ENCODE results near the gene GSTM1.

GSTM1 gene

GRCh38 chr1:109718495-109718894, 30.9 kb downstream of the GSTM1 start:
- Histone ChIP-seq H3K27ac (ENCODE audit: low read depth, low read length) (no peak overlapping the region), H3K4me3 (ENCODE audit: low read depth, low read length) (no peak overlapping the region), H3K9ac (ENCODE audit: low read length) (no peak overlapping the region), H3K36me3 (ENCODE audit: control insufficient read depth, insufficient read depth, low read length) (no peaks in the 10 kb centered on the region), H3K4me1 (ENCODE audit: control insufficient read depth, insufficient read depth, low read length) (no peaks in the 10 kb centered on the region), H3K27me3 (ENCODE audit: control insufficient read depth, insufficient read depth, low read length) (no peaks in the 10 kb centered on the region), H3K9me3 (ENCODE audit: control insufficient read depth, insufficient read depth, low read depth, low read length) (no peaks in the 10 kb centered on the region)

- no peak overlapping the region for H3K9ac ChIP-seq (ENCODE audit: low read length)
- no peaks in the 10 kb centered on the region for H3K27me3 ChIP-seq (ENCODE audit: control insufficient read depth, insufficient read depth, low read length)
- no peaks in the 10 kb centered on the region for H3K4me1 ChIP-seq (ENCODE audit: control insufficient read depth, insufficient read depth, low read length)
- H3K27ac ChIP-seq (ENCODE audit: low read depth, low read length): no peak overlapping the region
- no peaks in the 10 kb centered on the region for H3K9me3 ChIP-seq (ENCODE audit: control insufficient read depth, insufficient read depth, low read depth, low read length)
- H3K36me3 ChIP-seq (ENCODE audit: control insufficient read depth, insufficient read depth, low read length): no peaks in the 10 kb centered on the region
- H3K4me3 ChIP-seq (ENCODE audit: low read depth, low read length): no peak overlapping the region
Observed at GRCh38 chr1:109719337-109719837, 31.8 kb downstream of the GSTM1 start.

DNA sequence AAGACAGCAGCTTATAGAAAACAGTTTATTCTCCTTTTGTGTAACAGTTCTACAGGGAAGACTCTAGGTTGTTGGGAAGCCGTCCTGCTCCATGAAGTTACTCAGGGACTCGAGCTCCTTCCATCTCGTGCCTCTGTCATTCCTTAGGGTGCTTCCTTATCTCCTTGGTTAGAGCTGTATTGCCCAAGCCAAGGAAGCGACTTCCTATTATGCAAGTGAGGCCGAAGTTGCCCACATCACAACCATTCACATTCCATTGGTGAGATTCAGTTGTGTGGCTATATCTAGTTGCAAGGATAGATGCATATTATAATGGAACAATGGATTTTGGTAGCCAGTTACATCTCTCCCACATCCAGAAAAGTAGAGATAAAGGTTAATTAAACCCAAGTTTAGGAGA, 33.4 kb downstream of the GSTM1 start:
- Histone ChIP-seq H3K9ac (ENCODE audit: low read length) (no peak overlapping the region), H3K36me3 (ENCODE audit: control insufficient read depth, insufficient read depth, low read length) (no peaks in the 10 kb centered on the region), H3K27ac (ENCODE audit: low read depth, low read length) (no peak overlapping the region), H3K4me3 (ENCODE audit: low read depth, low read length) (no peak overlapping the region), H3K4me1 (ENCODE audit: control insufficient read depth, insufficient read depth, low read length) (peaks cover 7% of the 10 kb centered on the region; the same call in 1 of the 2 replicates), H3K9me3 (ENCODE audit: control insufficient read depth, insufficient read depth, low read depth, low read length) (peaks cover 4% of the 10 kb centered on the region; the same call in 1 of the 2 replicates), H3K27me3 (ENCODE audit: control insufficient read depth, insufficient read depth, low read length) (no peaks in the 10 kb centered on the region)

DNA sequence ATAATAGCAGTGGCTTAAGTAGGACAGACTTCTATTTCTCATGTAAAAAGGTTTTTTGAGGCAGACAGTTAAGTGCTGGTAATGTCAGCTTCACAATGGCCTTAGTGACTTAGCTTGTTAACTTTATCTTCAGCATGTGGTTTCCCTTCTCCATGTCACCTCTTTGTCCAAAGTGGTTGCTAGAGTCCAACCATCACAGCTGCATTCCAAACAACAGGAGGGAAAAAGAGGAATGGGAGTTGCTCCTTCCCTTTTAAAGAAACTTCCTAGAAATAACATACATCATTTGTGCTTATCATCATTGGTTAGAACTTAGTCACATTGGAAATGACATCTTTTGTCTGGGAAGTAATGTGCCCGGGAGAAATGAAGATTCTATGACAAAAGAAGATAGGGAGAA, 34.4 kb downstream of the GSTM1 start:
- H3K36me3 ChIP-seq (ENCODE audit: control insufficient read depth, insufficient read depth, low read length): no peaks in the 10 kb centered on the region
- no peak overlapping the region for H3K27ac ChIP-seq (ENCODE audit: low read depth, low read length)
- peaks cover 8% of the 10 kb centered on the region for H3K9me3 ChIP-seq (ENCODE audit: control insufficient read depth, insufficient read depth, low read depth, low read length)
- H3K27me3 ChIP-seq (ENCODE audit: control insufficient read depth, insufficient read depth, low read length): no peaks in the 10 kb centered on the region
- H3K9ac ChIP-seq (ENCODE audit: low read length): no peak overlapping the region
- H3K4me1 ChIP-seq (ENCODE audit: control insufficient read depth, insufficient read depth, low read length): peaks cover 15% of the 10 kb centered on the region; the same call in 1 of the 2 replicates
- no peak overlapping the region for H3K4me3 ChIP-seq (ENCODE audit: low read depth, low read length)

- no peak overlapping the region for H3K27ac ChIP-seq (ENCODE audit: low read depth, low read length)
- no peak overlapping the region for H3K4me3 ChIP-seq (ENCODE audit: low read depth, low read length)
- peaks cover 9% of the 10 kb centered on the region for H3K9me3 ChIP-seq (ENCODE audit: control insufficient read depth, insufficient read depth, low read depth, low read length)
- no peaks in the 10 kb centered on the region for H3K36me3 ChIP-seq (ENCODE audit: control insufficient read depth, insufficient read depth, low read length)
- H3K4me1 ChIP-seq (ENCODE audit: control insufficient read depth, insufficient read depth, low read length): peaks cover 16% of the 10 kb centered on the region; the same call in 1 of the 2 replicates
- no peaks in the 10 kb centered on the region for H3K27me3 ChIP-seq (ENCODE audit: control insufficient read depth, insufficient read depth, low read length)
- no peak overlapping the region for H3K9ac ChIP-seq (ENCODE audit: low read length)
Observed at GRCh38 chr1:109722908-109723691, 35.5 kb downstream of the GSTM1 start.

DNA sequence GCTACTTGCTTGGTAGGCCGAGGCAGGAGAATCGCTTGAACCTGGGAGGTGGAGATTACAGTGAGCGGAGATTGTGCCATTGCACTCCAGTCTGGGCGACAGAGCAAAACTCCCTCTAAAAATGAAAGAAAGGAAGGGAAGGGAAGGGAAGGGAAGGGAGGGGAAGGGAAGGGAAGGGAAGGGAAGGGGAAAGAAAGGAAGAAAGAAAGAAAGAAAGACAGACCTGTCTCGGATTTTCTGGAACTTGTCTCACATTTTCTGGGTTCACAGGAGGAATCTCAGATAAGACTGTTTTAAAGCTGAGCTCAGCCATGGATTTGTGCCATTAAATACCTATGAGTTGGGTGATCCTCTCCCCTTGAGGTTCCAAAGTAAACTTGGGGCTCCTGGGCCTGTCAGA, 37.3 kb downstream of the GSTM1 start:
- no peak overlapping the region for H3K4me3 ChIP-seq (ENCODE audit: low read depth, low read length)
- no peaks in the 10 kb centered on the region for H3K36me3 ChIP-seq (ENCODE audit: control insufficient read depth, insufficient read depth, low read length)
- no peaks in the 10 kb centered on the region for H3K27me3 ChIP-seq (ENCODE audit: control insufficient read depth, insufficient read depth, low read length)
- H3K27ac ChIP-seq (ENCODE audit: low read depth, low read length): no peak overlapping the region
- peaks cover 28% of the 10 kb centered on the region; the same call in 1 of the 2 replicates for H3K4me1 ChIP-seq (ENCODE audit: control insufficient read depth, insufficient read depth, low read length)
- peaks cover 9% of the 10 kb centered on the region for H3K9me3 ChIP-seq (ENCODE audit: control insufficient read depth, insufficient read depth, low read depth, low read length)
- no peak overlapping the region for H3K9ac ChIP-seq (ENCODE audit: low read length)

DNA sequence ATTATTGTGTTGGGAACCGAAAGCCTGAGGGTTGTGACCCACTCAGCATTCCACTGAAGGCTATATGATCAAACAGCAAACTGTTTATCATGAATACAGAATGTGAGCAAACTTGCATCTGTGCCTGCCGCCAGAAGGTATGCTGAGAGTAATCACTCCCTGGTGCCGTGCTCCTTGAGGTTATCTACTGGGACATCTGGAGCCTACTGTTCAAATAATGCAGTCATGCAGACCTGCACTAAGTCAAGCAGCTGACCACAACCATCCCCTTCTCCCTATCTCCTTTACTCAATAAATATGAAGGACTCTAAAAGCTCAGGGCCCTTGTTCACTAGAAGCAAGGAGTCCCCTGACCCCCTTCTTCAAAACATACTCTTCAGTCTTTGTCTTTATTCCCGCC, 37.9 kb downstream of the GSTM1 start:
- Histone ChIP-seq H3K27me3 (ENCODE audit: control insufficient read depth, insufficient read depth, low read length) (no peaks in the 10 kb centered on the region), H3K4me1 (ENCODE audit: control insufficient read depth, insufficient read depth, low read length) (peaks cover 34% of the 10 kb centered on the region; the same call in 1 of the 2 replicates), H3K27ac (ENCODE audit: low read depth, low read length) (no peak overlapping the region), H3K9me3 (ENCODE audit: control insufficient read depth, insufficient read depth, low read depth, low read length) (peaks cover 9% of the 10 kb centered on the region), H3K9ac (ENCODE audit: low read length) (no peak overlapping the region), H3K36me3 (ENCODE audit: control insufficient read depth, insufficient read depth, low read length) (no peaks in the 10 kb centered on the region), H3K4me3 (ENCODE audit: low read depth, low read length) (no peak overlapping the region)

DNA sequence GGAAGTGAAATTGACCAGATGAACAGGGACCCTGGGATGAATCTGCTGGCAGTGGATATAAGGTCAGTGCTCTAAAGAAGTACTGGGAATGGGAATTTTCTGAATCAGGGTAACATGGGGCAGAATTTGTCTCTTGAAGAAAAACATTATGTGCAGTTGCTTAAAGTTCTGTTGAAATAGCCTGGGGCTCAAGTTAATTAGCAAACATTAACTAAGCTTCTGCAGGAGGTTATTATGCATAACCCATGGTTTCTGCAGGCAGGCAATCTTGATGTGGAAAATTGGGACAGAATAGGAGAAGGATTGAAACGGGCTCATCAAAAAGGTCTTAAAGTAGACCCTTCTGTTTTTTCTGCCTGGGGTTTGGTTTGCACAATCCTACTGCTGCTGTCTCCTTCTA, 38.4 kb downstream of the GSTM1 start:
- Histone ChIP-seq H3K4me3 (ENCODE audit: low read depth, low read length) (no peak overlapping the region), H3K4me1 (ENCODE audit: control insufficient read depth, insufficient read depth, low read length) (peaks cover 35% of the 10 kb centered on the region; the same call in 1 of the 2 replicates), H3K27ac (ENCODE audit: low read depth, low read length) (peak overlapping the region; percentile 66; the same call in 1 of the 2 replicates), H3K9ac (ENCODE audit: low read length) (no peak overlapping the region), H3K9me3 (ENCODE audit: control insufficient read depth, insufficient read depth, low read depth, low read length) (peaks cover 9% of the 10 kb centered on the region), H3K27me3 (ENCODE audit: control insufficient read depth, insufficient read depth, low read length) (no peaks in the 10 kb centered on the region), H3K36me3 (ENCODE audit: control insufficient read depth, insufficient read depth, low read length) (no peaks in the 10 kb centered on the region)

DNA sequence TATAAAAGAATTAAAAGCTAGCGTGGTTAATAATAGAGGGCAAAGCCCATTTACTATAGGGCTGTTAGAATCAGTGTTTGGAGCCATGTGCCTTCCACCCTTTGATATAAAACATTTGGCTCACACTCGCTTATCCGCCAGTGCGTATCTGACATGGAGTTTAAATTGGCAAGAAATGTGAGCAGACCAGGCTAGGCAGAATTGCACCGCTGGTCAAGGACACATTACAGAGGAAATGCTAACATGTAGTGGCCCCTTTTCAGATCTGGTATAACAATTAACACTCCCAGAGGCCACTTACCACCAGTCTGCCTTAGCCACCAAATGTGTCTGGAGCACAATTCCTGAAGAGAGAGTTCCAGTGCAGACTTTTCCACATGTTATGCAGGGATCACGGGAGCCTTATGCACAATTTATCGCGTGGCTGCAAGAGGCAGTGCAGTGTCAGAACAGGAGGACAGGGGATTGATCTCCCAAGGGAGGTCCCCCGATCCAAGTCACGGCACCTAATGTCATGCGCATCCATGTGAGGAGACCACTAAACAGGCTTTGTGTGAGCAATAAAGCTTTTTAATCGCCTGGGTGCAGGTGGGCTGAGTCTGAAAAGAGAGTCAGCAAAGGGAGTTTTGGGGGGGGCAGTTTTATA, 39.2 kb downstream of the GSTM1 start:
- no peaks in the 10 kb centered on the region for H3K36me3 ChIP-seq (ENCODE audit: control insufficient read depth, insufficient read depth, low read length)
- peaks cover 35% of the 10 kb centered on the region; the same call in 1 of the 2 replicates for H3K4me1 ChIP-seq (ENCODE audit: control insufficient read depth, insufficient read depth, low read length)
- peak overlapping the region; percentile 66; the same call in 1 of the 2 replicates for H3K27ac ChIP-seq (ENCODE audit: low read depth, low read length)
- H3K4me3 ChIP-seq (ENCODE audit: low read depth, low read length): peak overlapping the region; percentile 19; the same call in 1 of the 2 replicates
- peak overlapping the region; percentile 80 for H3K9ac ChIP-seq (ENCODE audit: low read length)
- H3K27me3 ChIP-seq (ENCODE audit: control insufficient read depth, insufficient read depth, low read length): no peaks in the 10 kb centered on the region
- H3K9me3 ChIP-seq (ENCODE audit: control insufficient read depth, insufficient read depth, low read depth, low read length): peaks cover 11% of the 10 kb centered on the region

DNA sequence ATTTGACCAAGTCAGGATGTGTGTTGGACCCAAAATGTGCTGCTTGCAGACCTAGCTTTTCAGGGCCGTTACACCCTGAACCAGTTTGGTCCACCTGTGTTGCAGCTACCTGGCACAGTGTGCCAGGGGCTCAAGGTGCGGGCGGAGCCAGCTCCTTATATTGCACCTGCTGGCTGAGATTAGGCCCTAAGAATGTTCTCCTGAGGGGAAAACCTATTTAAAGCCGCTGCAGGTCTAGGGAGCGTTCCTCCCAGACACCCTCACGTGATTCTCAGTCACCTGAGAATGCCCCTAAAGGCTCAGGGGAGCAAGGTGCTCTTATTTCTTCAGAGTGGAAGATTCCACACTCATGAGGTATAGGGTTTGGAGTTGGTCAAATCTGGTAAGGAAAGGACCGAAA, 41.3 kb downstream of the GSTM1 start:
- peaks cover 14% of the 10 kb centered on the region for H3K9me3 ChIP-seq (ENCODE audit: control insufficient read depth, insufficient read depth, low read depth, low read length)
- H3K4me3 ChIP-seq (ENCODE audit: low read depth, low read length): no peak overlapping the region
- H3K27ac ChIP-seq (ENCODE audit: low read depth, low read length): no peak overlapping the region
- H3K9ac ChIP-seq (ENCODE audit: low read length): no peak overlapping the region
- no peaks in the 10 kb centered on the region for H3K27me3 ChIP-seq (ENCODE audit: control insufficient read depth, insufficient read depth, low read length)
- H3K36me3 ChIP-seq (ENCODE audit: control insufficient read depth, insufficient read depth, low read length): no peaks in the 10 kb centered on the region; the same call in 1 of the 2 replicates
- peaks cover 35% of the 10 kb centered on the region; the same call in 1 of the 2 replicates for H3K4me1 ChIP-seq (ENCODE audit: control insufficient read depth, insufficient read depth, low read length)

DNA sequence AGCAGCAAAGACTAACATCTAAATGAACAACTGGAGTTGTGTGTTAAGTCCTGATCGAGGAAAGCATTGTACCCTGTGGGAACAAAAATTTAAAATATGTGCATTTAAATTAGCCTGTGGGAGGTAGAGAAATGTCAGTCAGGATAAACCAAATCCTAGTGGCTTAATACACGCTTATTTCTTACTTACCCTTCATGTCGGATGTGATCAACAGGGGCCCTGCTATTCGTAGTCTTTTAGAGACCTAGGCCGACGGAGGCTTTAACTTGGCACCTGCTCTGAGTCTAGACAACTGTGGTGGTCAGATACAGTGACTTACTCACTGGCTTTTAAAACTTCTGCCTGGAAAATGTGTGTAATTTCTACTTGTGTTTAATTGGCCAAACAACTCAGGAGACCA, 43.0 kb downstream of the GSTM1 start:
- peaks cover 10% of the 10 kb centered on the region; the same call in 1 of the 2 replicates for H3K9me3 ChIP-seq (ENCODE audit: control insufficient read depth, insufficient read depth, low read depth, low read length)
- H3K4me3 ChIP-seq (ENCODE audit: low read depth, low read length): no peak overlapping the region
- no peak overlapping the region for H3K27ac ChIP-seq (ENCODE audit: low read depth, low read length)
- H3K9ac ChIP-seq (ENCODE audit: low read length): no peak overlapping the region
- H3K36me3 ChIP-seq (ENCODE audit: control insufficient read depth, insufficient read depth, low read length): peaks cover 5% of the 10 kb centered on the region; the same call in 1 of the 2 replicates
- H3K4me1 ChIP-seq (ENCODE audit: control insufficient read depth, insufficient read depth, low read length): peaks cover 32% of the 10 kb centered on the region; the same call in 1 of the 2 replicates
- no peaks in the 10 kb centered on the region for H3K27me3 ChIP-seq (ENCODE audit: control insufficient read depth, insufficient read depth, low read length)
